ENCODE data around the gene BNIP5.

The BNIP5 gene

GRCh38 chr6:36378936-36379335, 42.2 kb upstream of the BNIP5 start:
- Histone ChIP-seq H3K79me2 (ENCODE audit: insufficient read depth, low read length) (no peaks in the 10 kb centered on the region), H3K4me1 (ENCODE audit: insufficient read depth, low read length, poor library complexity, severe bottlenecking) (no peaks in the 10 kb centered on the region), H3F3A (ENCODE audit: low read depth) (no peaks in the 10 kb centered on the region), H3K27me3 (ENCODE audit: insufficient read depth, low read length, poor library complexity, severe bottlenecking) (no peaks in the 10 kb centered on the region), H3K9me2 (replicated peaks; ENCODE audit: low read depth, low read length) (no peaks in the 10 kb centered on the region), H3K4me3 (ENCODE audit: low read length, poor library complexity, severe bottlenecking) (no peak overlapping the region), H3K9ac (ENCODE audit: low read depth, low read length, poor library complexity, severe bottlenecking) (no peak overlapping the region), H2AFZ (ENCODE audit: low read length) (no peak overlapping the region), H3K9me3 (ENCODE audit: insufficient read depth, low read depth, low read length) (no peaks in the 10 kb centered on the region), H3K36me3 (ENCODE audit: insufficient read depth, low read length) (no peaks in the 10 kb centered on the region), H3K4me2 (ENCODE audit: low read depth, low read length, poor library complexity, severe bottlenecking) (no peak overlapping the region), H4K20me1 (ENCODE audit: insufficient read depth, low read length, poor library complexity, severe bottlenecking) (no peaks in the 10 kb centered on the region)
- TF ChIP-seq, protein P1, sequence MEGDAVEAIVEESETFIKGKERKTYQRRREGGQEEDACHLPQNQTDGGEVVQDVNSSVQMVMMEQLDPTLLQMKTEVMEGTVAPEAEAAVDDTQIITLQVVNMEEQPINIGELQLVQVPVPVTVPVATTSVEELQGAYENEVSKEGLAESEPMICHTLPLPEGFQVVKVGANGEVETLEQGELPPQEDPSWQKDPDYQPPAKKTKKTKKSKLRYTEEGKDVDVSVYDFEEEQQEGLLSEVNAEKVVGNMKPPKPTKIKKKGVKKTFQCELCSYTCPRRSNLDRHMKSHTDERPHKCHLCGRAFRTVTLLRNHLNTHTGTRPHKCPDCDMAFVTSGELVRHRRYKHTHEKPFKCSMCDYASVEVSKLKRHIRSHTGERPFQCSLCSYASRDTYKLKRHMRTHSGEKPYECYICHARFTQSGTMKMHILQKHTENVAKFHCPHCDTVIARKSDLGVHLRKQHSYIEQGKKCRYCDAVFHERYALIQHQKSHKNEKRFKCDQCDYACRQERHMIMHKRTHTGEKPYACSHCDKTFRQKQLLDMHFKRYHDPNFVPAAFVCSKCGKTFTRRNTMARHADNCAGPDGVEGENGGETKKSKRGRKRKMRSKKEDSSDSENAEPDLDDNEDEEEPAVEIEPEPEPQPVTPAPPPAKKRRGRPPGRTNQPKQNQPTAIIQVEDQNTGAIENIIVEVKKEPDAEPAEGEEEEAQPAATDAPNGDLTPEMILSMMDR (conservative IDR thresholded peaks at IDR 0.05; ENCODE audit: low read length) = no peak
- TF ChIP-seq EZH2phosphoT487 (IDR thresholded peaks at IDR 0.05; ENCODE audit: borderline replicate concordance) = no peak

- TF ChIP-seq EZH2phosphoT487 (IDR thresholded peaks at IDR 0.05; ENCODE audit: borderline replicate concordance) = no peak
- TF ChIP-seq, protein P1 (conservative IDR thresholded peaks at IDR 0.05; ENCODE audit: low read length) = no peak
- Histone ChIP-seq H3K4me2 (ENCODE audit: low read depth, low read length, poor library complexity, severe bottlenecking) (no peak overlapping the region), H3K36me3 (ENCODE audit: insufficient read depth, low read length) (no peaks in the 10 kb centered on the region), H4K20me1 (ENCODE audit: insufficient read depth, low read length, poor library complexity, severe bottlenecking) (no peaks in the 10 kb centered on the region), H3K79me2 (ENCODE audit: insufficient read depth, low read length) (no peaks in the 10 kb centered on the region), H3K9ac (ENCODE audit: low read depth, low read length, poor library complexity, severe bottlenecking) (no peak overlapping the region), H3K4me3 (ENCODE audit: low read length, poor library complexity, severe bottlenecking) (no peak overlapping the region), H3K9me2 (replicated peaks; ENCODE audit: low read depth, low read length) (no peaks in the 10 kb centered on the region), H3K27me3 (ENCODE audit: insufficient read depth, low read length, poor library complexity, severe bottlenecking) (no peaks in the 10 kb centered on the region), H3K4me1 (ENCODE audit: insufficient read depth, low read length, poor library complexity, severe bottlenecking) (no peaks in the 10 kb centered on the region), H2AFZ (ENCODE audit: low read length) (no peak overlapping the region), H3F3A (ENCODE audit: low read depth) (no peaks in the 10 kb centered on the region), H3K9me3 (ENCODE audit: insufficient read depth, low read depth, low read length) (no peaks in the 10 kb centered on the region)
Observed at GRCh38 chr6:36378243-36378920, 41.7 kb upstream of the BNIP5 start.

- Histone ChIP-seq H3F3A (ENCODE audit: low read depth) (no peaks in the 10 kb centered on the region), H3K9me3 (ENCODE audit: insufficient read depth, low read depth, low read length) (no peaks in the 10 kb centered on the region), H3K79me2 (ENCODE audit: insufficient read depth, low read length) (no peaks in the 10 kb centered on the region), H2AFZ (ENCODE audit: low read length) (no peak overlapping the region), H3K9ac (ENCODE audit: low read depth, low read length, poor library complexity, severe bottlenecking) (no peak overlapping the region), H3K9me2 (replicated peaks; ENCODE audit: low read depth, low read length) (no peaks in the 10 kb centered on the region), H3K4me1 (ENCODE audit: insufficient read depth, low read length, poor library complexity, severe bottlenecking) (no peaks in the 10 kb centered on the region), H4K20me1 (ENCODE audit: insufficient read depth, low read length, poor library complexity, severe bottlenecking) (no peaks in the 10 kb centered on the region), H3K4me2 (ENCODE audit: low read depth, low read length, poor library complexity, severe bottlenecking) (no peak overlapping the region), H3K36me3 (ENCODE audit: insufficient read depth, low read length) (no peaks in the 10 kb centered on the region), H3K4me3 (ENCODE audit: low read length, poor library complexity, severe bottlenecking) (no peak overlapping the region), H3K27me3 (ENCODE audit: insufficient read depth, low read length, poor library complexity, severe bottlenecking) (no peaks in the 10 kb centered on the region)
- TF ChIP-seq, protein P1 (conservative IDR thresholded peaks at IDR 0.05; ENCODE audit: low read length) = no peak
- TF ChIP-seq EZH2phosphoT487 (IDR thresholded peaks at IDR 0.05; ENCODE audit: borderline replicate concordance) = no peak
Observed at GRCh38 chr6:36377594-36377993, 40.9 kb upstream of the BNIP5 start.
